ENCODE measurements around the gene TDRD10.

The TDRD10 gene

DNA sequence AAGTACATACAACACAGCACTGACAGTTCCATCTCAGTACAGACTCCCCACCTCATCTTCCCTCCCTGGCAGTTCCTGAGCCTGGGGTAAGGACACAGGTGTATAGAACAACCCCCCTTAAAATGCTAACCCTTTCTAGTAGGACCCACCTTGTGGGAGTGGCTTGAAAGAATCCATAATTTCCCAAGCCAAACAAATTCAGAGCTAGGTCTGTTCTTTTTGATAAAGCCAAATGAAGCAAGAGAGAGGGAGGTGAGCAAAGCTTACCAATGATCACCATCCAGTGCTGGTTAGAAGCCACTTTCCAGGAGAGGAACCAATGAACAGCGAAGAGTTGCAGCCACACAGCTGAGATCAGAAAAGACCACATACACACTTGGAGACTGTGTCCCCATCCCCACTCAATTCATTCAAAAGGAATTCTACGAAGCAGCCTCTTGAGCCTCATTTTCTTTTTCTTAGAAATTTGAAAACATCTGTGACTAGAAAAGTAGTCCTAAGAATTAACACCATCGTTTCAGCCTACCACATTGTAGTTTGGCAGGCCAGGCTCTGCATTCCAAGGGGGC is 47.3 kb downstream of the TDRD10 start:
- no peak for DNase-seq (ENCODE audit: low spot score)
- H3K27ac ChIP-seq = no peak overlapping the region
- ChIA-PET POLR2A (ENCODE audit: low non-redundant PET) (no interaction called here), CTCF (interaction anchor here (1.3 kb wide), 1 partner anchor 70 kb away, joined by 4 read pairs; no protein-coding TSS in a partner anchor)
- TF ChIP-seq, protein P1, sequence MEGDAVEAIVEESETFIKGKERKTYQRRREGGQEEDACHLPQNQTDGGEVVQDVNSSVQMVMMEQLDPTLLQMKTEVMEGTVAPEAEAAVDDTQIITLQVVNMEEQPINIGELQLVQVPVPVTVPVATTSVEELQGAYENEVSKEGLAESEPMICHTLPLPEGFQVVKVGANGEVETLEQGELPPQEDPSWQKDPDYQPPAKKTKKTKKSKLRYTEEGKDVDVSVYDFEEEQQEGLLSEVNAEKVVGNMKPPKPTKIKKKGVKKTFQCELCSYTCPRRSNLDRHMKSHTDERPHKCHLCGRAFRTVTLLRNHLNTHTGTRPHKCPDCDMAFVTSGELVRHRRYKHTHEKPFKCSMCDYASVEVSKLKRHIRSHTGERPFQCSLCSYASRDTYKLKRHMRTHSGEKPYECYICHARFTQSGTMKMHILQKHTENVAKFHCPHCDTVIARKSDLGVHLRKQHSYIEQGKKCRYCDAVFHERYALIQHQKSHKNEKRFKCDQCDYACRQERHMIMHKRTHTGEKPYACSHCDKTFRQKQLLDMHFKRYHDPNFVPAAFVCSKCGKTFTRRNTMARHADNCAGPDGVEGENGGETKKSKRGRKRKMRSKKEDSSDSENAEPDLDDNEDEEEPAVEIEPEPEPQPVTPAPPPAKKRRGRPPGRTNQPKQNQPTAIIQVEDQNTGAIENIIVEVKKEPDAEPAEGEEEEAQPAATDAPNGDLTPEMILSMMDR (conservative IDR thresholded peaks at IDR 0.05; ENCODE audit: low read depth) = no peak

DNA sequence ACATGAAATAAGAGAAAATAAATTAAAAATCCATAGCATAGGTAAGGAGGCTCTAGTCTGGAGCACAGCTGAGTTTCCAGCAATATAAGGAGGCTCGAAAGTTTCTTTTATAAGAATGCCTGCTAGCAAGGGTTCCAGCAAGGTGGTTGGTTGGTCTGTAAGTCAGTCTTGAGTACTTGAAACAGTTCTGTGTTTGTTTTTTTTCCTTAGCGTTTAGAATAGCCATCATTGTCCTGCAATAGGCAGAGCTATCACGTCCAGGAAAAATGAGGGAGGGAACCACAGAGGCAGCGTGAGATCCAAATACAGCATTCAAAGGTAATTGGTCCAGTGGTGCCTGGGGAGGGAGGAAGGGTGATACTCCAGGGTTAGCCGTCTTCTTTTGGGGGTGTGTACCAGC is 48.1 kb downstream of the TDRD10 start:
- no peak for DNase-seq (ENCODE audit: low spot score)
- CTCF ChIA-PET = interaction anchor here (0.6 to 1.3 kb wide), 2 partner anchors 70 to 156 kb away, joined by 3 to 4 read pairs; no protein-coding TSS in a partner anchor
- no peak overlapping the region for H3K27ac ChIP-seq
- TF ChIP-seq, protein P1 (conservative IDR thresholded peaks at IDR 0.05; ENCODE audit: low read depth) = no peak
- POLR2A ChIA-PET (ENCODE audit: low non-redundant PET) = no interaction called here

DNA sequence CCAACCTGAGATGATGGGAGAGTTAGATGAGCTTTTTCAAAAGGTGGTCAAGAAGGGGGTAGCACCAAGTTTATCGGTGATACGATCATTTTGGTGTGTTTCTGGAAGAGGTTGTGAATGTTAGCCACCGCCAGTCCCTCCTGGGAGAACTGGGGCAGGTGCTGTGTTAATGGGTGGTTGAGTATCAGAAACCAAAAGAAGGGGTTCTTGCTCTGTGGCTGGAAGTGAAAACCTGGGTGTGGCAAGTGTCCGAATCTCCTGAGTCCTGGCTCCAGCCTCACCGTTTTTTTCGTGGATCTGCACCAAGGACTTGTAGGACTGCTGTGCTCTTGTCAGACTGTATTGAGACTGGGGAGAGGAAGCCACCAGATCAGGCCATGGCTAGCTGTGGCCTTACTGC is 48.6 kb downstream of the TDRD10 start:
- TF ChIP-seq, protein P1 (conservative IDR thresholded peaks at IDR 0.05; ENCODE audit: low read depth) = no peak
- 0 out of 2 replicates have a peak overlapping the region, but pooled peaks have one; percentile 3 for H3K27ac ChIP-seq
- ChIA-PET CTCF (interaction anchor here (0.6 kb wide), 1 partner anchor 157 kb away, joined by 3 read pairs; no protein-coding TSS in a partner anchor), POLR2A (ENCODE audit: low non-redundant PET) (no interaction called here)
- DNase-seq (ENCODE audit: low spot score) = no peak

DNA sequence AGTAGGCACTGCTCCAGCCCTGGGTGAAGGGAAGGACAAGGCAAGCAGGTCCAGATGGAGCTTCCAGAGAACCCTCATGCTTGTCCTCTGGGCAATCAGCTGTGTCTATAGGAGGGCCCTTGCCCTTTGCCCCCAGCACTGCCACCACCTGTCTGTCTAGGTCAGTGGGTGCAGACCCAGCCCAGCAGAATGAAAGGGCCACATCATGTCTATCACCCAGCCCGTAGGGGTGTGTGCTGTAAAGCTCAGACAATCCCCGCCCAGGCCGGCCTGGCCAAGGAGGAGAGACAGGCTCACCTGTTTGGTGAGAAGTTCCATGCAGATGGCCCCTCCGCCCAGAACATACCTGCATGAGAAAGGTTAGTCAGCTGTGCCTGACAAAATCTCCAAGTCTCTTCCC is 49.5 kb downstream of the TDRD10 start:
- no peak for DNase-seq (ENCODE audit: low spot score)
- CTCF ChIA-PET = interaction anchor here (1.0 kb wide), 1 partner anchor 564 kb away, joined by 3 read pairs; no protein-coding TSS in a partner anchor
- TF ChIP-seq, protein P1 (conservative IDR thresholded peaks at IDR 0.05; ENCODE audit: low read depth) = no peak
- 0 out of 2 replicates have a peak overlapping the region, but pooled peaks have one; percentile 3 for H3K27ac ChIP-seq
- POLR2A ChIA-PET (ENCODE audit: low non-redundant PET) = no interaction called here

DNA sequence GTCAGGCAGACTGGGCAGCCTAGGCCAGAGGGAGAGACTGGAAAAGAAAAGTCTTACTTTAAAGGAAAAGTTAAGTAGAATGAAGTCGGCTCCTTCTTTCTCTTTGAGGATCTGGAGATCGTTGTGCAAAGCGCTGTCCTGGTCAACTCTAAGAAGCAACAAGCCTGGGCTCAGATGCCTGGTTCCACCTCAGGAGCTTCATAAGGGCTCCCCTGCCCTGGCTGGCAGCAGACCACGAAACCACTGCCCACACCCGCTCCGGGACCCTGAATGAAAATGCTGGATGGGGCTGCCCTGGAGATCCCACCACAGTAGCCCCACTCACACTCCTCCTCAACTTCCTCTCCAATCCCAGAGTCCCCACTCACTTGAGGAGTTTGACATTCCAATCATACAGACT is 50.0 kb downstream of the TDRD10 start:
- no peak overlapping the region for H3K27ac ChIP-seq
- ChIA-PET POLR2A (ENCODE audit: low non-redundant PET) (no interaction called here), CTCF (interaction anchor here (1.0 kb wide), 1 partner anchor 565 kb away, joined by 3 read pairs; no protein-coding TSS in a partner anchor)
- DNase-seq (ENCODE audit: low spot score) = no peak
- TF ChIP-seq, protein P1 (conservative IDR thresholded peaks at IDR 0.05; ENCODE audit: low read depth) = no peak

DNA sequence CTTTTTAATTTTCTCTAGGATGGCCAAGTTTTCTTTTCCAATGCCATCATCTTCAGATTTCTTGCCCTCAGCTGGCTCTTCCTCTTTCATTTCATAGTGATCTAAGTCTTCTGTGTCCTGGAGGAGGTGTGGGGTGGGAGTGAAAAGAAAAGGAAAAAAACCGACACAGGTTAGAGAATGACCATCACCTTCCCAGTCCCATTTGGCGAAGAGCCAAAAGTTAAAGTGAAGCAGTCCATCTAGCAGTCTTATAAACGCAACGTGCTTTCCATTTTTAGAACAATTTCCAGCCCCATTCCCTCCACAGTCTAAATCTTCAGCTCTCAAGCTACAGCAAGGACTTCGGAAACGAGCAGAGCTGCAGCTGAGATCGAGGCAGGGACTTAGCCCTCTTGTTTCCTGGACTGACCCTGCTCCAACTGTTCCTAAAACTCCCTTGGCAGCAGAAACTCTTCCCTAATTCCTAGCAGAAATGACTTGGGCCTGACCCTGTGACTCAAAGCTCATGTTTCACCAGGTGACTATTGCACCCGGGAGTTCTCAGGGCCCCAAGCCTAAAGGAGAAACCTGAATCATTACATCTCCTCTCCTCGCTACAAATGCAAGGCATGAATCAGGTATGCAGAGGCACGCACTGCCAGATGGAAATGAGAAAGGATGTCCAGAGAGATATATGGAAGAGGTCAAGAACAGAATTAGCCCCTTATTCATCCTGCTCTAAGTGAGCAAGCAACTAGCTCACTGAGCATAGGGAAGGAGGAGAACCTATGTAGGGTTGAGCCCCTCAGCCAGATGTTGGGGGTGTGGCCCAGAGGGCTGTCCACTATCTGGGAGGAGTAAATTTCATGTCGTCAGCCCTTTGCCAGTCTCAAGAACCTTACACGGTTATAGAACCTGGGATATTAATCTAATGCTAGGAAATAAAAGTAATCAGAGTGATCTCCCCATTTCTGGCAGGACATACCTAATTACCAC is 51.3 kb downstream of the TDRD10 start:
- ChIA-PET POLR2A (ENCODE audit: low non-redundant PET) (no interaction called here), CTCF (interaction anchor here (0.6 to 1.9 kb wide), 3 partner anchors 19 to 275 kb away, joined by 4 to 6 read pairs (median 4); no protein-coding TSS in a partner anchor)
- TF ChIP-seq, protein P1 (conservative IDR thresholded peaks at IDR 0.05; ENCODE audit: low read depth) = no peak
- no peak overlapping the region for H3K27ac ChIP-seq
- DNase-seq (ENCODE audit: low spot score) = no peak
